Stomach (tissue), 4 donors: ENCODE results near the gene ACACB.

Experiments used
- CTCF ChIP-seq, 7 experiments: fragments of 450-650 bp in 4 of 7; fragments of 200-600 bp in 3 of 7; sonication (generic) in 3 of 7; IDR thresholded peaks; one replicate each; pipeline ENCODE4 v1.5.1; 2016 to 2019; ENCODE audit warnings: antibody characterized with exemption in 7 of 7, control low read depth in 2 of 7, mild to moderate bottlenecking in 1 of 7
- EP300 ChIP-seq: sonication (generic); formaldehyde crosslinking; IDR thresholded peaks from one replicate; pipeline ENCODE4 v1.6.1; 2017; ENCODE audit warnings: antibody characterized with exemption

- TF ChIP-seq EP300: no peak
- no peak for TF ChIP-seq CTCF (IDR thresholded peaks at IDR 0.05)
Observed at GRCh38 chr12:109286252-109286651, 169.9 kb downstream of the ACACB start.
